ENCODE measurements around the gene SOS2.
"Not testable (repeated sequence)": the region's sequence is repeated elsewhere in the genome, so short reads cannot be mapped to it uniquely, and the experiment has no call there.

SOS2 gene

DNA sequence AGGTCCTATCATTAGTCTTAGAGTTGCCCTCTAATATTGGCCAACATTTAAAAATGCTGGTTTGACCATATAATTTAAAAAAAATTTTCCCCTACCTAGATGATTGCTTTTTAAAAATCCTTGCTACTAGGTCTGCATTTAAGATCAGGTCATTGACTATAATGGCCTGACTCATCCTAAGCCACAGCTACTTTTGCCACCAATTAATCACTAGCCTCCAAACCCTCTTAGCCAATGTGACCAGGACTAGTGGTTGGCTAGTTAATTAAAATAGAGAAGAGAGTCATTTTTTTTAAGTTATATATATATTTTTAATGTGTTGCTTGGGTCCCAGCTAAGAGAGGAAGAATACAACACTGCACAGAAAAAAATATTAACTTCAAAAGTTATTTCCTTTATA lies 57.5 kb downstream of the SOS2 start:
- Histone ChIP-seq H3K4me1 (ENCODE audit: insufficient read depth, low read length, poor library complexity, severe bottlenecking) (no peaks in the 10 kb centered on the region), H3K9ac (ENCODE audit: low read depth, low read length, poor library complexity, severe bottlenecking) (no peak overlapping the region), H3K36me3 (ENCODE audit: insufficient read depth, low read length) (peaks cover 17% of the 10 kb centered on the region), H3K4me2 (ENCODE audit: low read depth, low read length, poor library complexity, severe bottlenecking) (no peak overlapping the region), H3K79me2 (ENCODE audit: insufficient read depth, low read length) (no peaks in the 10 kb centered on the region), H2AFZ (ENCODE audit: low read length) (no peak overlapping the region), H4K20me1 (ENCODE audit: insufficient read depth, low read length, poor library complexity, severe bottlenecking) (no peaks in the 10 kb centered on the region), H3K9me2 (replicated peaks; ENCODE audit: low read depth, low read length) (no peaks in the 10 kb centered on the region), H3F3A (ENCODE audit: low read depth) (no peaks in the 10 kb centered on the region), H3K27me3 (ENCODE audit: insufficient read depth, low read length, poor library complexity, severe bottlenecking) (no peaks in the 10 kb centered on the region), H3K4me3 (ENCODE audit: low read length, poor library complexity, severe bottlenecking) (no peak overlapping the region), H3K9me3 (ENCODE audit: insufficient read depth, low read depth, low read length) (no peaks in the 10 kb centered on the region)
- TF ChIP-seq, protein P1, sequence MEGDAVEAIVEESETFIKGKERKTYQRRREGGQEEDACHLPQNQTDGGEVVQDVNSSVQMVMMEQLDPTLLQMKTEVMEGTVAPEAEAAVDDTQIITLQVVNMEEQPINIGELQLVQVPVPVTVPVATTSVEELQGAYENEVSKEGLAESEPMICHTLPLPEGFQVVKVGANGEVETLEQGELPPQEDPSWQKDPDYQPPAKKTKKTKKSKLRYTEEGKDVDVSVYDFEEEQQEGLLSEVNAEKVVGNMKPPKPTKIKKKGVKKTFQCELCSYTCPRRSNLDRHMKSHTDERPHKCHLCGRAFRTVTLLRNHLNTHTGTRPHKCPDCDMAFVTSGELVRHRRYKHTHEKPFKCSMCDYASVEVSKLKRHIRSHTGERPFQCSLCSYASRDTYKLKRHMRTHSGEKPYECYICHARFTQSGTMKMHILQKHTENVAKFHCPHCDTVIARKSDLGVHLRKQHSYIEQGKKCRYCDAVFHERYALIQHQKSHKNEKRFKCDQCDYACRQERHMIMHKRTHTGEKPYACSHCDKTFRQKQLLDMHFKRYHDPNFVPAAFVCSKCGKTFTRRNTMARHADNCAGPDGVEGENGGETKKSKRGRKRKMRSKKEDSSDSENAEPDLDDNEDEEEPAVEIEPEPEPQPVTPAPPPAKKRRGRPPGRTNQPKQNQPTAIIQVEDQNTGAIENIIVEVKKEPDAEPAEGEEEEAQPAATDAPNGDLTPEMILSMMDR (conservative IDR thresholded peaks at IDR 0.05; ENCODE audit: low read length) = no peak
- no peak for TF ChIP-seq EZH2phosphoT487 (IDR thresholded peaks at IDR 0.05; ENCODE audit: borderline replicate concordance)

DNA sequence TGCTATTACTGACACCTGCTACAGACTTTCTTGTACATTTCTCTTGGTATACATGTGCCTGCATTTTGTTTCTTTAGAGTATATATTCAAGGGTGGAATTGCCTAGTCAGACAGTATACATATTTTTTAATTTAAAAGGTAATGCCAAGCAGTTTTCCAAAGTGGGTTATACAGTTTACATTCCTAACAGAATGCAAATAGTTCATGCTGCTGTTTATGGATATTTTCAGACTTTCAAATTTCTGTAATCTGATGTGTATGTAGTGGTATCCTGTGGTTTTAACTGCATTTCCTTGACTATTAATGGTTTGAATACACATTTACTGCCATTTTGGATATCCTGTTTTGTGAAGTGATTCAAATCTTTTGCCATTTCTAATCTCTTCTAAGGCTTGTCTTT lies 59.5 kb downstream of the SOS2 start:
- H3K4me2 ChIP-seq (ENCODE audit: low read depth, low read length, poor library complexity, severe bottlenecking) = no peak overlapping the region
- no peaks in the 10 kb centered on the region for H3F3A ChIP-seq (ENCODE audit: low read depth)
- H2AFZ ChIP-seq (ENCODE audit: low read length) = no peak overlapping the region
- H3K36me3 ChIP-seq (ENCODE audit: insufficient read depth, low read length) = 0 out of 2 replicates have a peak, but pooled peaks cover 5% of the 10 kb centered on the region
- no peak for TF ChIP-seq EZH2phosphoT487 (IDR thresholded peaks at IDR 0.05; ENCODE audit: borderline replicate concordance)
- TF ChIP-seq, protein P1 (conservative IDR thresholded peaks at IDR 0.05; ENCODE audit: low read length) = no peak
- no peaks in the 10 kb centered on the region for H4K20me1 ChIP-seq (ENCODE audit: insufficient read depth, low read length, poor library complexity, severe bottlenecking)
- H3K4me1 ChIP-seq (ENCODE audit: insufficient read depth, low read length, poor library complexity, severe bottlenecking) = no peaks in the 10 kb centered on the region
- no peaks in the 10 kb centered on the region for H3K9me3 ChIP-seq (ENCODE audit: insufficient read depth, low read depth, low read length)
- no peak overlapping the region for H3K4me3 ChIP-seq (ENCODE audit: low read length, poor library complexity, severe bottlenecking)
- H3K79me2 ChIP-seq (ENCODE audit: insufficient read depth, low read length) = no peaks in the 10 kb centered on the region
- H3K9ac ChIP-seq (ENCODE audit: low read depth, low read length, poor library complexity, severe bottlenecking) = no peak overlapping the region
- no peaks in the 10 kb centered on the region for H3K9me2 ChIP-seq (replicated peaks; ENCODE audit: low read depth, low read length)
- H3K27me3 ChIP-seq (ENCODE audit: insufficient read depth, low read length, poor library complexity, severe bottlenecking) = no peaks in the 10 kb centered on the region

DNA sequence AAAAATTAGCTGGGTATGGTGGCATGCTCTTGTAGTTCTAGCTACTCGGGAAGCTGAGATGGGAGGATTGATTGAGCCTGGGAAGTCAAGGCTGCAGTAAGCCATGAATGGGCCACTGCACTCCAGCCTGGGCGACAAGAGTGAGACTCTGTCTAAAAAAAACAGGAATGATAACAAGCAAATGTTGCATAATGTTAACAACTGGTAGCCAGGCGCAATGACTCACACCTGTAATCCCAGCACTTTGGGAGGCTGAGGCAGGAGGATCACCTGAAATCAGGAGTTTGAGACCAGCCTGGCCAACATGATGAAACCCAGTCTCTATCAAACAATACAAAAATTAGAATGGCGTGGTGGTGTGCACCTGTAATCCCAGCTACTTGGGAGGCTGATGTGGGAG lies 64.0 kb downstream of the SOS2 start:
- not testable (repeated sequence) for H3K27me3 ChIP-seq (ENCODE audit: insufficient read depth, low read length, poor library complexity, severe bottlenecking); H3K4me2 ChIP-seq (ENCODE audit: low read depth, low read length, poor library complexity, severe bottlenecking); H3K9ac ChIP-seq (ENCODE audit: low read depth, low read length, poor library complexity, severe bottlenecking); H3K4me3 ChIP-seq (ENCODE audit: low read length, poor library complexity, severe bottlenecking); H3K79me2 ChIP-seq (ENCODE audit: insufficient read depth, low read length); H3K9me3 ChIP-seq (ENCODE audit: insufficient read depth, low read depth, low read length); H3K36me3 ChIP-seq (ENCODE audit: insufficient read depth, low read length); H2AFZ ChIP-seq (ENCODE audit: low read length); H3K4me1 ChIP-seq (ENCODE audit: insufficient read depth, low read length, poor library complexity, severe bottlenecking); H3F3A ChIP-seq (ENCODE audit: low read depth); H3K9me2 ChIP-seq (replicated peaks; ENCODE audit: low read depth, low read length); H4K20me1 ChIP-seq (ENCODE audit: insufficient read depth, low read length, poor library complexity, severe bottlenecking)

DNA sequence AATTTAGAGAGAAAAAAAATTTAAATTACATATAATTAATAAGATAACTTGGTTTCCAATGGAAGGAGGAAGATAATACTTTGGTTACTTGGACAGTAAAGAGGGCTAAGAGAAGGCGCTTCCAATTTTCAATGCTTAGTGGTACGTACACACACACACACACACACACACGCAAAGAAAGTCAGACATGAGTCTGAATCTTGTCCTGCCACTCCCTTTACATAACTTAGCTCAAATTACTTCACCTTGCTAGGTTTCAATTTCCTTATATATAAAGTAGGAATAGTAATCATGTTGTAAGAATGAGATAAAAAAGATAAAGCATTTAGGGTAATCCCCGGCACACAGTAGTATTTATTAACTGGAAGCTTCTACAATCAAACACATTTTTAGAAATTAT lies 75.3 kb downstream of the SOS2 start:
- peaks cover 43% of the 10 kb centered on the region for H3K36me3 ChIP-seq (ENCODE audit: insufficient read depth, low read length)
- no peak overlapping the region for H3K4me3 ChIP-seq (ENCODE audit: low read length, poor library complexity, severe bottlenecking)
- H3K4me2 ChIP-seq (ENCODE audit: low read depth, low read length, poor library complexity, severe bottlenecking) = no peak overlapping the region
- H3F3A ChIP-seq (ENCODE audit: low read depth) = no peaks in the 10 kb centered on the region
- H3K4me1 ChIP-seq (ENCODE audit: insufficient read depth, low read length, poor library complexity, severe bottlenecking) = no peaks in the 10 kb centered on the region
- no peaks in the 10 kb centered on the region for H3K9me3 ChIP-seq (ENCODE audit: insufficient read depth, low read depth, low read length)
- no peaks in the 10 kb centered on the region for H3K27me3 ChIP-seq (ENCODE audit: insufficient read depth, low read length, poor library complexity, severe bottlenecking)
- H3K9me2 ChIP-seq (replicated peaks; ENCODE audit: low read depth, low read length) = no peaks in the 10 kb centered on the region
- H3K79me2 ChIP-seq (ENCODE audit: insufficient read depth, low read length) = no peaks in the 10 kb centered on the region
- no peak overlapping the region for H2AFZ ChIP-seq (ENCODE audit: low read length)
- H4K20me1 ChIP-seq (ENCODE audit: insufficient read depth, low read length, poor library complexity, severe bottlenecking) = no peaks in the 10 kb centered on the region
- H3K9ac ChIP-seq (ENCODE audit: low read depth, low read length, poor library complexity, severe bottlenecking) = no peak overlapping the region
- TF ChIP-seq EZH2phosphoT487 (IDR thresholded peaks at IDR 0.05; ENCODE audit: borderline replicate concordance) = no peak
- TF ChIP-seq, protein P1 (conservative IDR thresholded peaks at IDR 0.05; ENCODE audit: low read length) = no peak

Measured in Loucy (cell line).